ENCODE data around the gene UBIAD1.
"Not testable (repeated sequence)": the region's sequence is repeated elsewhere in the genome, so short reads cannot be mapped to it uniquely, and the experiment has no call there.

Gene UBIAD1

DNA sequence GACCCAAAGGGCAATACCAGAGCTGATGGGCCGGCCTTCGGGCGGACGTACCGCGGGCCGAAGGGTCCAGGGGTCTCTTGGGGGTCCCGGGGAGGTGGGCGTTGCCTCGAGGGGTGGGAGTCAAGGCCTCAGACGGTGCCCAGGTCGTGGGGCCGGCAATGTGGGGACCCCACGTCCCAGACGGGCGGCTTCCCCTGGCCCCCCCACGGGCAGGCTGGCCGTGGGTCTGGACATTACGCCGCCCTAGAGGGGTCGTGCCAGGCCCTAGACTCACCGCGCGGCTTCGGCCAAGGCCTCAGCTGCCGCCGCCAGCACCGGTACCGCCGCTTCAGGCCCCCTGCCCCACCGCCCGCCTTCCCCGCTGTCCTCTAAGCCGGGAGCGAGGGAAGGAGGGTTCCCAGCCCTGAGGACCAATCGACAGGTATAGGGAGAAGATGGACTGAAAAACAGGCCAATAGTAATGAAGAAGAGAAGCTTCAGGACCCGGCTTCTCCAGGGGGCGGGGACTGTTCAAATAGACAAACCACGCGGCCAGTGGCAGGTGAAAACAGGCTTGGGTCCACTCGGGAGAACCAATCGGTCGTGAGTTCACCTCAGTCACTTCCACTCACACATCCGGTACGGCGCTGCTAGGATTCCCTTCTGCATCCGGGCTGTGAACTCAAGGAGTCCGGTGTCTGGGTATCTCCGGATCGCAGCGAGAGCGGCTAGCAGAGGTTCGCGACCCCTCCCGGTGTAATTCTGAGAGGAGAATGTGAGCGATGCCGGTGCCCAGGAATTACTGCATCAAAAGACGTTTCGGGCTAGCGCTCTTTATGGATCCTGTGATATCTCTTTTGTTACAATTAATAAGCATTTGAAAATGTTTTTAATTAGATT lies 10.6 kb upstream of the UBIAD1 start, which contains the start of gene MTOR:
MTOR (minus strand) TSS at position 381 of the 879 bp plus-strand sequence. CDS start 3,142 bp downstream, outside the sequence.
- peak; percentile 100 for DNase-seq (ENCODE audit: extremely low read depth, low read depth)
- TF ChIP-seq, protein P1, sequence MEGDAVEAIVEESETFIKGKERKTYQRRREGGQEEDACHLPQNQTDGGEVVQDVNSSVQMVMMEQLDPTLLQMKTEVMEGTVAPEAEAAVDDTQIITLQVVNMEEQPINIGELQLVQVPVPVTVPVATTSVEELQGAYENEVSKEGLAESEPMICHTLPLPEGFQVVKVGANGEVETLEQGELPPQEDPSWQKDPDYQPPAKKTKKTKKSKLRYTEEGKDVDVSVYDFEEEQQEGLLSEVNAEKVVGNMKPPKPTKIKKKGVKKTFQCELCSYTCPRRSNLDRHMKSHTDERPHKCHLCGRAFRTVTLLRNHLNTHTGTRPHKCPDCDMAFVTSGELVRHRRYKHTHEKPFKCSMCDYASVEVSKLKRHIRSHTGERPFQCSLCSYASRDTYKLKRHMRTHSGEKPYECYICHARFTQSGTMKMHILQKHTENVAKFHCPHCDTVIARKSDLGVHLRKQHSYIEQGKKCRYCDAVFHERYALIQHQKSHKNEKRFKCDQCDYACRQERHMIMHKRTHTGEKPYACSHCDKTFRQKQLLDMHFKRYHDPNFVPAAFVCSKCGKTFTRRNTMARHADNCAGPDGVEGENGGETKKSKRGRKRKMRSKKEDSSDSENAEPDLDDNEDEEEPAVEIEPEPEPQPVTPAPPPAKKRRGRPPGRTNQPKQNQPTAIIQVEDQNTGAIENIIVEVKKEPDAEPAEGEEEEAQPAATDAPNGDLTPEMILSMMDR (IDR thresholded peaks at IDR 0.05; ENCODE audit: low read depth, low read length, missing control alignments) = no peak
- H3K4me3 ChIP-seq (replicated peaks; ENCODE audit: low read depth, low read length) = peak within 1 kb of the TSS; percentile 75

DNA sequence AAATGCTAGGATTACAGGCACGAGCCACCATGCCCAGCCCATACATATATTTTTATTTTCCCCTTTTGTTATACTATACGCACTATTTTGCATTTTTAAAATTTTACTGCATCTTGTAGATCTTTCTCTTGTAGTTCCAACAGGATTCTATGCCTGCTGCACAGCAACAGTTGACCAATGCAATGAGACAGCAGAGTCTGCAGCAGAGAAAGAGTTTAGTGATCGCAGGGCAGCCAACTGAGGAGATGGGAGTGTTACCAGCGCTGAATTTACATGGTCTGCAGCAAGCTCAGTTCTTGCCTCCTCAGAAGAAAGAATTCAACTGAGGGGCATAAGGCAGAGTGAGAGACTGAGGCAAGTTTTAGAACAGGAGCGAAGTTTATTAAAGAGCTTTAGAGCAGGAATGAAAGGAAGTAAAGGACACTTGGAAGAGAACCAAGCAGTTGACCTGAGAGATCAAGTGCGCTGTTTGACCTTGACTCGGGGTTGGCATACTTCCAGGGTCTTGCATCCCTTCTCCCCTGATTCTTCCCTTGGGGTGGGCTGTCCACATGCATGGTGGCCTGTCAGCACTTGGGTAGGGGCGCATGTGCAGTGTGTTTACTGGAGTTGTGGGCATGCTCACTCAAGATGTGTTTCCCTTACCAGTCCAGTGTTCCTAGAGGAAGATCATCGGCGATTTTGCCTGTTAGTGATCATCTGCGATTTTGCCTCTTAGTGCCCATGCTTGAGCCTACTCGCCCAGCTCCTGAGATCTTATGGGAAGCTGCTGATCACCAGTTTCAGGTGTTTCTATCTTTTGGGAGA lies 6.5 kb upstream of the UBIAD1 start:
- H3K4me3 ChIP-seq (replicated peaks; ENCODE audit: low read depth, low read length) = no peak overlapping the region
- no peak for DNase-seq (ENCODE audit: extremely low read depth, low read depth)
- TF ChIP-seq, protein P1 (IDR thresholded peaks at IDR 0.05; ENCODE audit: low read depth, low read length, missing control alignments) = no peak

DNA sequence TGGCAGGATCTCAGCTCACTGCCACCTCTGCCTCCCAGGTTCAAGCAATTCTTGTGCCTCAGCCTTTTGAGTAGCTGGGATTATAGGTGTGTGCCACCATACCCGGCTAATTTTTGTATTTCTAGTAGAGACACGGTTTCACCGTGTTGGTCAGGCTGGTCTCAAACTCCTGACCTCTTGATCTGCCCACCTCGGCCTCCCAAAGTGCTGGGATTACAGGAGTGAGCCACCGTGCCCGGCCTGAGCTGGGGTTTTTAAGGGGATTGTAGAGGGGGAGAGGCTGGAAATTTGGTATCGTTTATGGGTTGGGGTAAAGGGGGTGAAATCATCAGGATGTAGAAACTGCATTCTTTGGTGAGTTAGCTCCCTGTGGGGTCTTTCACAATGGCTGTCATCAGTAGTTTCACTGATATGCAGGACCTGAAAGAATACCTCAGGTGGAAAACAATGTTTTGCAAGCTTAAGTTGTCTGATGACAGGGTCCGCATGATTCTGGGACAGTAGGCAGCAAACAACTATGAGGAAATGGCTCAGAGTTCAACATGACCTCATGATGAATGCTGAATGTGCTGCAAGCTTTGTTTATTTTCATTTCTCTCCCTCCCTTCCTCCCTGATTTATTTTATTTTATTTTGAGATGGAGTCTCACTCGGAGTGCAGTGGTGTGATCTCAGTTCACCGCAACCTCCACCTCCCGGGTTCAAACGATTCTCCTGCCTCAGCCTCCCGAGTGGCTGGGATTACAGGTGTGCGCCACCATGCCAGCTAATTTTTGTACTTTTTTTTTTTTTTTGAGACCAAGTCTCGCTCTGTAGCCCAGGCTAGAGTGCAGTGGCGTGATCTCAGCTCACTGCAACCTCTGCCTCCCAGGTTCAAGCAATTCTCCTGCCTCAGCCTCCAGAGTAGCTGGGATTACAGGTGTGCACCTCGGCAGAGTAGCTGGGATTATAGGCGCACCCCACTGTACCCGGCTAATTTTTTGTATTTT lies 5.4 kb upstream of the UBIAD1 start:
- not testable (repeated sequence) for H3K4me3 ChIP-seq (replicated peaks; ENCODE audit: low read depth, low read length); DNase-seq (ENCODE audit: extremely low read depth, low read depth)

DNA sequence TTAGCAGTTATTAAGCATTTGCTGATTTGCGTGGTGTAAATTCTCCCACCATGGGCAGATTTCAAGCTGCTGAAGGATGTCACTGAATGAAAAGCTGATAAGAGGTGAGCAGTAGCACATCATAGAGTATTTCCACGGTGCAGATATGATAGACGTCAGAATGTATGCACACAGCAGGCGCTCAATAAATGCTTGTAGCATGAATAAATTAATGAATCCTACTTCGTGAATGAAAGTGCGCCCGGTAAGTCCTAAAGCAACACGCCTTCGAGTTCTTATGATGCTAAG lies 510 bp upstream of the UBIAD1 start:
- no peak overlapping the region for H3K4me3 ChIP-seq (replicated peaks; ENCODE audit: low read depth, low read length)

DNA sequence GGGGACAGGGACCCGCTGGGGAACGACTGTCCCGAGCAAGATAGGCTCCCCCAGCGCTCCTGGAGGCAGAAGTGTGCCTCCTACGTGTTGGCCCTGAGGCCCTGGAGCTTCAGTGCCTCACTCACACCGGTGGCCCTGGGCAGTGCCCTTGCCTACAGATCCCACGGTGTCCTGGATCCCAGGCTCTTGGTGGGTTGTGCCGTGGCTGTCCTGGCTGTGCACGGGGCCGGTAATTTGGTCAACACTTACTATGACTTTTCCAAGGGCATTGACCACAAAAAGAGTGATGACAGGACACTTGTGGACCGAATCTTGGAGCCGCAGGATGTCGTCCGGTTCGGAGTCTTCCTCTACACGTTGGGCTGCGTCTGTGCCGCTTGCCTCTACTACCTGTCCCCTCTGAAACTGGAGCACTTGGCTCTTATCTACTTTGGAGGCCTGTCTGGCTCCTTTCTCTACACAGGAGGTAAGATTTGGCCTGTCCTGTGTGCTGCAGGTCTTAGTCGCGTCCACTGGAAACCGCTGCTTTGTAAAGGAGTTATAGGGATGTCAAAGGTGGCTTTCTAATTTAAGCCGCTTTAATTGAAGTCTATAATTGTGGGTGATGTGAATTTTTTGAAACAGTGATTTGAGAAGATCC lies 717 bp downstream of the UBIAD1 start:
- TF ChIP-seq, protein P1 (IDR thresholded peaks at IDR 0.05; ENCODE audit: low read depth, low read length, missing control alignments) = no peak
- DNase-seq (ENCODE audit: extremely low read depth, low read depth) = no peak
- peak overlapping the region; percentile 80 for H3K4me3 ChIP-seq (replicated peaks; ENCODE audit: low read depth, low read length)

More for the DNA sequence above, 510 bp upstream of the UBIAD1 start:
- no peak for DNase-seq (ENCODE audit: extremely low read depth, low read depth)
- TF ChIP-seq, protein P1 (IDR thresholded peaks at IDR 0.05; ENCODE audit: low read depth, low read length, missing control alignments) = no peak

DNA sequence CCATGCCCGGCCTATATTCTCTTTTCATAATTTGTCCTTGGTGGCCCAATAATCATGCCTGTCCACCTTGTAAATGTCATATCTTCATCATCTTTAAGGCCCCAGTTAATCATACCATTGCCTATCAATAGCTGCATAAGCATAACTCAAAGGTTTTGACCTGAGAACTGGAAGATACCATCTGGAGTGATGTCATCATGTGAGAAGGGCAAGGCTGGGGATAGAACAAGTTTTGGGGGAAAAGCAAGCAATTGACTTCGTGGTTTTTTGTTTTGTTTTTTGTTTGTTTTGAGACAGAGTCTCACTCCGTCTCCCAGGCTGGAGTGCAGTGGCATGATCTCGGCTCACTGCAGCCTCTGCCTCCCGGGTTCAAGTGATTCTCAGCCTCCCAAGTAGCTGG lies 6.2 kb downstream of the UBIAD1 start:
- TF ChIP-seq, protein P1 (IDR thresholded peaks at IDR 0.05; ENCODE audit: low read depth, low read length, missing control alignments) = no peak
- H3K4me3 ChIP-seq (replicated peaks; ENCODE audit: low read depth, low read length) = no peak overlapping the region
- DNase-seq (ENCODE audit: extremely low read depth, low read depth) = no peak
